HG03558 (cell line): ENCODE measurements around the gene COL6A1.

Experiments used
- ATAC-seq: cut with Tn5 transposase; IDR thresholded peaks from one replicate; pipeline ENCODE4 v1.9.1; 2021; ENCODE audit warnings: moderate number of reproducible peaks; ENCODE audit not compliant: unreplicated experiment; ENCODE audit errors: extremely low read depth

COL6A1 gene

DNA sequence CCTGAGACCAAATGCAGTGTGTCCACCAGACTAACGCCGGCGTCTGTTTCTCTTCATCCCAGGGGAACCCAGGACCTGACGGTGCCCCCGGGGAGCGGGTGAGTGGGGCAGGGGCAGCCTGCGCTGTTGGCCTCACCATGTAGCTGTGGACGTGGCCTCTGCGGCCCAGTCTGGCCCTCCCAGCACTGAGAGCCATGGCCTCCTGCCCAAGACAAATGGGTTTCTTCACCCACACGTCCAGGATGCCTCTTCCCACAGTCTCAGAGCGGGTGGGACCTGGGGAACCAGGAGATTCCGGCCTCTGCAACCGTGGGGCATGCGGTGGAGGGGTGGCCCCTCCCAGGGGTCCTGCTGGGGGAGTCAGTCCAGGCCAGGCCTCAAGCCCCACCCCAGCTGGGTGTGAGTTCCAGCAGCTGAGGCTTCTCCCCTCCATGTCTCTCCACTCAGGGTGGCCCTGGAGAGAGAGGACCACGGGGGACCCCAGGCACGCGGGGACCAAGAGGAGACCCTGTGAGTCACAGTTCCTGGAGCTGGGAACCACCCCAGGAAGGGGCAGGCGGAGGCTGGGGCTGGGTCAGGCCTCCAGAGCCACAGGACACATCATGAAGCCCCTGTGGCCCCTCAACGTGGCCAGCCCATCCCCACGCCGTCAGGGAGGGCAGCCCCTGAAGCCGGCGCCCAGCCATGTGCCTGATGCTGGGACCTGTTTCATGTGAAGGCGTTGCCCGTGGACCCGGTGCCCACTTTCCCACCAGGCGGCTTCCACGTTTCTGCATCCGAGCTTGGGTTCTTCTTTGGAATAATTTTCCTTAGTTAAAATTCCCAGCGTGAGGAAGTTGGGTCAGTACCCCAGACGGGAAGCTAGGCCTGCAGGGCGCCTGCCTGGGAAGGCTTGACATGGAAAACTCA, 11.0 kb downstream of the COL6A1 start:
- no peak for ATAC-seq

DNA sequence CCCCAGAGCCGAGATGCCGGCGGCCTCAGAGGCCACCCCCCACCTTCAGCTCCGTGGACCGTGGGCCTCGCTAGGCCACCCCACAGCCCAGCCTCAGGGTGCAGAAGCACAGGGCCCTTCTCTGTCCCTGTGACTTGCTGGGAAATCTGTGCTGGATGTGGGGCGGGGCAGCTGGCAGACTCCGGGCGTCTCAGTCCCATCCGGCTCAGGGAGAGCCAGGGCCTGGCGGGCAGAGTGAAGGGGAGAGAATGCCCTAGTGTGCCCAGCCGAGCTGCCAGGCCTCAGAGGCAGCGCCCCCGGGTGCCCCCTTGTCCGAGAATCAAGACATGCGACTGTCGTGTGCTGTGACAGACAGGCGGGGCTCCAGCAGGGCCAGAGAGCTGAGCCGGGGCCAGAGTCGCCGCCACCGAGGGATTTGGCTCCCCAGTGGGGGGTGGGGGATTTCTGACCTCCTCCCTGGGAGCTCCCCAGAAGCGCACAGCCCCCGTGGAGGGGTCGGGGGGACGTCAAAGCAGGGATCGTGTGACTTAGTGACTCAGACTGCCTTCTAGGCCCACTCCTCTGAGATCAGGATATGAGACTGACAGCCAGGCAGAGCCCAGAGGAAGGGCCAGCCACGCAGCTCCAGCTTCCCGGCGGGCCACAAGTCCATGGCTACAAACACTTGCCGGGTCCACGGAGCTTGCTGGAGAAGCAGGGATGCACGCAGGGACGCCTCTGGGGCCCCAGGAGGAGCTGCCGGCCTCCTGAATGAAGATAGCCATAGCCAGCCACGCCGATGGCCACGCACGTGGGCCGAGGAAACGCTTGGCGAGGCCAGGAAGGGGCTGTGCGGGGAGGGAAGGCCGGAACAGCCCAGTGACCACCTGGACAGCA, 11.9 kb downstream of the COL6A1 start:
- no peak for ATAC-seq

DNA sequence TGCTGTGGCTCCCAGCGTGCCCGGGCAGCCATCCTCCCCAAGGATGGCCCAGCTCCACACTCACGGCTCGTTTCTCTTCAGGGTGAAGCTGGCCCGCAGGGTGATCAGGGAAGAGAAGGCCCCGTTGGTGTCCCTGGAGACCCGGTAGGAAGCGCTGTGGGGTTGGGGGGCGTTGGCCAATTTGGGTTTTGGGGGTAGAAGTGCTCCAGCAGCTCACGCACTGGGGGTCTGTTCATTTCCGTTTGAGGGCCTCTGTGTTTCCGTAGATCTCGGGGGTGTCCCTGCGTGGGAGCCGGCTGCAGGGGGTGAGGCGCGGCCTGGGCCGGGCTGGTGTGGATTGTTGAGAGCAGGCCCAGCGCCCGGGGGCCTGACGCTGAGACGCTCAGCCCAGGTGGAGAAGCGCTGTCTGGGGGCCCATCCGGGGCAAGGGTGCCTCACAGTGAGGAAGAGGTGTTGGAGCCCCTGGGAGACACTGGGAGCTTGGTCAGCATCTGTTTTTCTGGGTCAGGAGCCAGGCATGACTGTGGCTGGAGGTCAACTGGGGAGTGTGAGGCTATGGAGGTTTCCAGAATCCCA, 12.6 kb downstream of the COL6A1 start:
- ATAC-seq = no peak

DNA sequence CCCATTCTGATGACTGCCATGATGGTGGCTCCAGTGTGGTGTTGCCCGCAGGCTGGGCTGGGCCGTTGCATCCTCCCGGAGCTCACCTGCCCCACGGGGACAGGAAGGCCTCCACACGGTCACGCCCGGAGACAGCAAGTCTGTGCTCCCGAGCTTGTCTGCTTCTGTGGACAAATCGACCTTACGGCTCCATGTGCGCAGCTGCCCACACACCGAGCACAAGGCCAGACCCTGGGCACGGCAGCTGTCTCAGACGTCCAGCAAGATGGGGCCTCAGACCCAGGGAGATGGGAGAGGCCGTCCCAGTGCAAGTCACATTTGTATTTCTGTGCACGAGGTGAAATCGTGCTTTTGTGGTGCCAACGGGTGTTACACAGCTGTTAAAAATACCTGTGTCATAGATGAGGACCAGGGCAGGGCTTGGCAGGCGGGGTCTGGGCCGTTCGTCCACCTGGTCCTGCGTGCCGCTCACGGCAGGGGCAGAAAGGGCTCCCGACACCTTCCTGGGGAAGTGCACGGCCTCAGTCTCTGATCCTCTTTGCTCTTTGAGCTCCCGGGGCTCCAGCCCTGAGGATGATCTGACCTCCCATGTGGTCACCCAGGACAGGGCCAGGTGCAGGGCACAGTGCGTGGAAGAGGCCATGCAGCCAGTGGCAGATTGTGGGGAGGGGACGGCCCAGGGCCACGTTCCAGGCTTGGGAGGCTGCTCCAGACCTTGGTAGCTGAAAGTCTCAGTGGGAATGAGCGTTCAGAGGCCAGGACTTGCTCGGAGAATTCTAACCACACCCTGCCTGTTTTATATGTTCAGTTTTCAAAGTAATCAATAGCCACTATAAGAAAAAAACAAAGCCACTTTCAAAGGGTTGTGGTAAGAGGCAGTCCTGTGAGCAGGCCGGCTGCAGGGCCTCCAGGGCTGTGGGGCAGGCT, 13.5 kb downstream of the COL6A1 start:
- no peak for ATAC-seq

DNA sequence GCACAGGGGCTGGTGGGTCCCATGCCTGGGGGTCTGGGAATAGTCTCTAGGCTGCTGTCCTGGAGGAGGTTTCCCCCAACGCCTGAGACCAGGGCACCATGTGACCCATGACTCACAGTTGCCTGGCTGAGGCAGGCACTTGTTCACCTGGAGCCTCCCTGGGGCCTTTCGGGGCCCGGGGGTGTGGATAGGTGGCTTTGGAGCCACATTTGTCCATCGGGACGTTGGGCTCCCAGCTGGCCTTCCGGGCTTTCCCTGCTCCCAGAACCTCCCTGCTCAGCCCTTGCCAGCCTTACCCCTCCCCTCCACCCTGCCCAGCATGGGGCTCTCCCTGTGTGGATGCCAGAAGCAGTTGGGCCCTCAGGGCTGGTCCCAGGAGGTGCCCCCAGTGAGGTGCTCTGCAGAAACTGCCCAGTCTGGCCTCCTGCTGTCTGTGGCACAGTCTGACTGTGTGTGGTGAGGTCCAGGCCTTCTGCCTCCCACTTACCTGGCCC, 14.2 kb downstream of the COL6A1 start:
- ATAC-seq = no peak

DNA sequence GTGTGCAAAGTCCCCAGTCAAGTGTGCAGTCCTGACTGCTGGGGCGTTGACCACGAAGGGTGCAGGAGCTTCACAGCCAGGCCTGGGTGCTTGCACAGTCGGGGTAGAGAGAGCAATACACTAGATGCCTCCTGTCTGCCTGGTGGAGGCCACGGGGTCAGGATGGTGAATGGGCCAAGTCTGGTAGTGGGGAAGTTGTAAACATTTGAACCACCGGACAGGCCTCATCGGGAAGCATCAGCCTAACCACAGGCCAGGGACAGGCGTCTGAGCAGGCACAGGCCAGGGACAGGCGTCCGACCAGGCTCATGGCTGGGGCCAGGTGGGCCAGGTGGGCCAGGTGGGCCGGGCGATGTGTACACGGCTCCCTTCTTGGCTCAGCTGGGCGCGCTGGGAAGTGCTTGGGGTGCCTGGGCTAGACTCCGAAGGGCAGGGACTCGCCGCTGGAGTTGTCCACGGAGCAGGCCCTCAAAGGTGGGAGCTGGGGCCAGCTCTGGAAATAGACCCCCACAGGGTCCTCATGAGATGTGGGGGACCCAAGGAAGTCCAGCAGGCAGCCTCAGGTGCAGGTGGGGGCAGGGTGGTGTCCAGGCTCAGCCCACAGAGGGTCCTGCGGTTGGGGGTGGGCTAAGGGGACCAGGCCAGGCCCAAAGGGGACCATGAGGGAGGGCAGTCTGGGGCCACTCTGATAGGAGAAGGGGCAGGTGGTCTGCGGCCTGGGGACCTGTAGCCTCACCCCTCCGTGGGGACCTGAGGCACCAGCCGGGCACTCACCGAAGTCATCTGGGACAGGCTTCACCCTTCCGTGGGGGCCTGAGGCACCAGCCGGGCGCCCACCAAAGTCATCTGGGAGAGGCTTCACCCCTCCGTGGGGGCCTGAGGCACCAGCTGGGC, 15.0 kb downstream of the COL6A1 start:
- no peak for ATAC-seq

DNA sequence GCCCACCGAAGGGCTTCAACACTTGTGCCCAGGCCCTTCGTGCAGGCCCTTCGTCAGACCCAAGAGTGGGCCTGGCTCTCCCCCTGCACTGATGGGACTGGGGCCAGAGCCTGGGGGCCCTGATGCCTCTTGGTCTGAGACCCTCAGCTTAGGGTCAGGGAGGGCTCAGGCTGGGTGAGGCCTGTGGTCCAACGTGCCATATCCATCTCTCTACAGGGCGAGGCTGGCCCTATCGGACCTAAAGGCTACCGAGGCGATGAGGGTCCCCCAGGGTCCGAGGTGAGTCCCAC, 15.6 kb downstream of the COL6A1 start:
- no peak for ATAC-seq

DNA sequence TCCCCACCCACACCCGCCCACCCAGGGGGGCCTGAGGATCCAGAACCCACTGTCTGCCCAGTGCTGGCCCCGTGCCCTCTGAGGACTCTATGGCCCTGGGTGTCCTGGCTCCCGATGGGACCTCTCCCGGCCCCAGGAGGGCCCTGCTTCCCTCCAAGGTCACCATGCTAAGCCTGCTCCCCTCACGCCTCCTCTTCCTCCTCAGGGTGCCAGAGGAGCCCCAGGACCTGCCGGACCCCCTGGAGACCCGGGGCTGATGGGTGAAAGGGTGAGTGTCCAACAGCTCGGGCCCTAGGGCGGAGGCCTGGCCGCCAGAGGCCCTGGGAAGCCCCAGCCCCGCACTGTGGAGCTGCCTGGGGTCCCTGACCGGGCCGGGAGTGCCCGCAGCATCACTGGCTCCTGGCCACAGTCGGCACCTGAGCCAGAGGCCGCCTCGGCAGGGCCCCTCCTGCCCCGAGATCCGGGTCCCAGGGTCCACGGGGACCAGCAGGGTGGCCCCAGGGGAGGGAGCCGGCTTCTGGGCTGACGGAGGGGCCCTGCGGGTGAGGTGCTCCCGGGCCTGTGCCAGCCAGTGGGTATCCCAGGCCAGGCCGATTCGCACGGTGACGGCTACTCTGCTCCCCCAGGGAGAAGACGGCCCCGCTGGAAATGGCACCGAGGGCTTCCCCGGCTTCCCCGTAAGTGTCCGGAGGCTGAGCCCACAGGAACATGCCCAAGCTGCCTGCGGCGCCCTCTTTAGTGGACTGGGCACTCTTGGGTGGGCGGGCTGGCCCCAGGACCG, 16.1 kb downstream of the COL6A1 start:
- ATAC-seq = no peak

DNA sequence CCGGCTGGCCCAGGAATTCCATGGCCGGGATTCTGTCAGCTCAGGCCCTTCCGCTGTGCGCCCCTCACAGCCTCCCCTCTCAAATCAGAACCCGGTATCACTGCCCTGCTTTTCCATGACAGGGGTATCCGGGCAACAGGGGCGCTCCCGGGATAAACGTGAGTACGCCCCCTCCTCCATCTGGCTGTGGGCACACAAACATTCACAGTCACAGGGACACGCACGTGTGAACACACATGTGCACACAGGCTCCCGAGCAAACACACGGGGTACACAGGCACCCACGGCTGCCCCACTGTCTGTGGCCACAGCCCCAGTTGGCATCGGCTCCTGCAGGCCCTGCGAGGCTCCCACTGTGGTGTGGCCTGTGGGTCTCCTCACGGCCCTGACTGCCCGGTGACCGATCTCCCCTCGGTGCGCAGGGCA, 16.7 kb downstream of the COL6A1 start:
- no peak for ATAC-seq

DNA sequence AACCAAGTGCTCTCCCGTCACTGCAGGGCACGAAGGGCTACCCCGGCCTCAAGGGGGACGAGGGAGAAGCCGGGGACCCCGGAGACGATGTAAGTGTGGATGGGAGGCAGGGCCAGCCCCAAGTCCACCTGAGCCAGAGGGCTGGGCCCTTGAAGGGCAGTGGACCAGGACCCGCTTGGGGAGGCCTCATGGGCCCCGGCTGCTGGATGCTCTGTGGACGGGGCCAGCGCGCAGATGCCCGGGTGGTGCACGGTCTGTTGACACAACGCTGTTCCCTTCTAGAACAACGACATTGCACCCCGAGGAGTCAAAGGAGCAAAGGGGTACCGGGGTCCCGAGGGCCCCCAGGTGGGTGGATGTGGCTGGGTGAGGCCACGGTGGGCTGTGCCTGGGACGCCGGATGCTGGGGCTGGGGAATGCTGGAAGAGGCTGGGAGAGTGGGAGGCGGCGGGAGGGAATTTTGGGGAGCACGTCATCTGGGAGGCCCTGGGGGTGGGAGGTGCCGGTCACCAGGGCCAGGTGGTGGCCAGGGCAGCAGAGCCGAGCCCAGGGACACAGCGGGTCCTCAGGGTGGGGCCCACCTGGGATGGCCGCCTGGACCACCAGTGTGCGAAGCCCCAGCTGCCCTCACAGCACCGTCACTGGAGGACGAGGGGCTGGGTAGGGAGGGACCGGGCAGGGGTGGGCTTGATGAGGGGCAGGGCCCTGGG, 17.5 kb downstream of the COL6A1 start:
- no peak for ATAC-seq

DNA sequence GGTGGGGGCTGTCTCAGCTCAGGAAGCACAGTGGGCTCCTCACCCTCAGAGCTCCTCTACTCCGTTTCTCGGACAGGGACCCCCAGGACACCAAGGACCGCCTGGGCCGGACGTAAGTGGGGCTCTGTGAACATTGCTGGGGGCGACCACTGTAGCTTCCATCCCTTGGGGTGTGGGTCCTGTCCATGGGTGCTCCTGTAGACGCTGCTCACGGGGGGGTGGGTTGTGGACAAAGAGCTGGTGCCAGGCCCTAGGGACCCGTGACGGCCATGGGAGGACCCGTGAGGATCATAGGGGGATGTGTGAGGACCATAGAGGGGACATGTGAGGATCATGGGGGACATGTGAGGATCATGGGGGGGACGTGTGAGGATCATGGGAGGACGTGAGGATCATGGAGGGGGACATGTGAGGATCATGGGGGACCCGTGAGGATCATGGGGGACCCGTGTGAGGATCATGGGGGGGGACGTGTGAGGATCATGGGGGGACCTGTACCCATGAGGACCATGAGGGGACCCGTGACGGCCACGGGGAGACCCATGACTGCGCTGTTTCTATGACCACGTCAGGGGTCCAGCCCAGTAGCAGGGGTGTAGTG, 18.1 kb downstream of the COL6A1 start:
- no peak for ATAC-seq

DNA sequence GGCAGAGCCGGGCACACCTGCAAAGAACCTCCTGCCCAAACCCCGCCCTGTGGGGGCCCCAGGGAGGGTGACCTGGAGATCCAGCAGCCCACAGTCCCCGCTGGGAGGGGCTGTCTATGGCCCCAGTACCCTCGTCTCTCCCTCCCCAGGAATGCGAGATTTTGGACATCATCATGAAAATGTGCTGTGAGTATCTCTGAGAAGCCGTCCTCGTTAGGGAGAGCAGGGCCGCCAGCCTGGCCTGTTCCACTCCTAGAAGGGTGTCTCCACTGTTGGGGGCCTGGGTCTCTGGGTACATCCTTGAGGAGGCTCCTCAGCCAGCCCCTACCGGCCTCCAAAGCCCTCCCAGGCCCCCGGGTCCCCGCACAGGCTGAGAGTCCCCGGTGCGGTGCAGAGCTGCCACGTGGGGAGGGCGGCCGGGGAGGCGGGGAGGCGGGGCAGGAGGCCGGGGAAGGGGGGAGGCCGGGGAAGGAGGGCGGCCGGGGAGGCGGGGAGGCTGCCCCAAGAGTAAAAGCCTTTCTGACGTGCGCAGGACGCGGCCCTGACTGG, 18.7 kb downstream of the COL6A1 start:
- no peak for ATAC-seq

DNA sequence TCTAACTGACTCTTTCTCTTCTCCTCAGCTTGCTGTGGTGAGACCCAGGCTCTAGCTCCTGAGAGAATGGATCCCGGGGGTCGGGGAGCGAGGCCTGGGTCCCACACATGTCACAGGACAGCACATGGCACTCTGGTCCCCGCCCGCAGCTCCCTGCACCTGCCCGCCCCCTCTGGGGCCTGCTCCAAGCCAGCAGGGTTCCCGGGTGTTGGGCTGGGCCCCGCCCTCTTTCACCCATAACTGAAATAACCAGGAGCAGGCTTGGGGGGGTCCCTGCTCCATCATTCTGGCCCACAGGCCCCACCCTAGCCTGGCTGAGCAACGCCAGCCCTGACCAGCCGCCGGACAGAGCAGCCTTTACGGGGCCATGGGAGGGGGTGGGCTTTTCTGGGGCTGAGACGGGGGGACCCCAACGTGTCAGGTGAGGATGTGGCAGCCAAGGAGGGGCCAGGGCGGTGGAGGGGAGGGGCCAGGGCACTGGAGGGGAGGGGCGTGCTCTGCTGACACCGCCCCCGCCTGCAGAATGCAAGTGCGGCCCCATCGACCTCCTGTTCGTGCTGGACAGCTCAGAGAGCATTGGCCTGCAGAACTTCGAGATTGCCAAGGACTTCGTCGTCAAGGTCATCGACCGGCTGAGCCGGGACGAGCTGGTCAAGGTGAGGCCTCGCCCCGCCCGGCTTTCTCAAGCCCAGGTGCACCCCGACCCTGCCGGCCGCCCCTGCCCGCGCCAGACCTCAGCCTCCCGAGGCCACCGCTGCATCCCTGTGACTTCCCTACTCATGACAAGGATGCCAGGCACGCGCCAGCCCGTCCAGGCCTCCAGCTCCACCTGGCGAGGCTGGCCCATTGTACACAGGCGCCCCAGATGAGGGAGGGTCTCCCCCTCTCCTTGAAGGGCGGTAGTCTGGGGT, 19.4 kb downstream of the COL6A1 start:
- ATAC-seq = no peak

DNA sequence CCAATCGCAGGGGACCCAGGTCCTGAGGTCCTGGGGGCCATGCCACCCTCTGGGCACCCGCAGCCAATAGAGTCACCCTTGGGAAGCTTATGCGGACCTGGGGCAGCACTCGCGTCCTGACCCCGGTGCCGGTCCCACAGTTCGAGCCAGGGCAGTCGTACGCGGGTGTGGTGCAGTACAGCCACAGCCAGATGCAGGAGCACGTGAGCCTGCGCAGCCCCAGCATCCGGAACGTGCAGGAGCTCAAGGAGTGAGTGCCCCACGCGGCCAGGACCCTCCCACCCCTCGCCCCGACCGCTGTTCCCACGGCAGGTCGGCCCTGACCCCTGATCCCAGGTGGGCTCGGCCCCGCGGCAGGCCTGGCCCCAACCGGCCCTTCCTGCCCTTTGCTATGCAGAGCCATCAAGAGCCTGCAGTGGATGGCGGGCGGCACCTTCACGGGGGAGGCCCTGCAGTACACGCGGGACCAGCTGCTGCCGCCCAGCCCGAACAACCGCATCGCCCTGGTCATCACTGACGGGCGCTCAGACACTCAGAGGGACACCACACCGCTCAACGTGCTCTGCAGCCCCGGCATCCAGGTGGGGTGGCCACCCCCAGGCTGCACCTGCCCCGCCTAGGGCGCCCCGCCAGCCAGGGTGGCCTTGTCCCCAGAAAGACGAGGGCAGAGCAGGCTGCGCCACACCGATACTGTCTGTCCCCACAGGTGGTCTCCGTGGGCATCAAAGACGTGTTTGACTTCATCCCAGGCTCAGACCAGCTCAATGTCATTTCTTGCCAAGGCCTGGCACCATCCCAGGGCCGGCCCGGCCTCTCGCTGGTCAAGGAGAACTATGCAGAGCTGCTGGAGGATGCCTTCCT, 20.5 kb downstream of the COL6A1 start:
- no peak for ATAC-seq
